PC-9 (cell line): ENCODE data around the gene PKD2L1. TPM values are rescaled to one million over a fixed set of nuclear protein-coding genes. Genes with fewer than 3 reads are reported as not detected.

Experiments used
- BruUV-seq: library from RNA; stranded (reverse); fragments of 400-500 nt; replicated peaks from 2 replicates; lab custom pipeline; 2021; lab: Mats Ljungman, UMichigan
- CTCF ChIA-PET: fragments of 300-600 bp; sonication (Branson Sonifier 250); formaldehyde crosslinking; loops from one replicate; lab custom pipeline; 2022; ENCODE audit warnings: antibody characterized with exemption; lab: Charles Lee
- POLR2A ChIA-PET: fragments of 300-600 bp; sonication (Branson Sonifier 250); formaldehyde crosslinking; loops from one replicate; lab custom pipeline; 2022; ENCODE audit warnings: antibody characterized with exemption; ENCODE audit not compliant: unreplicated experiment; lab: Charles Lee
- DNase-seq, 2 experiments: peaks; one replicate each; pipeline versions ENCODE4 v3.0.0 to v3.0.0-alpha.2; 2015 to 2022; ENCODE audit warnings: mixed read lengths in 1 of 2
- H2AFZ ChIP-seq: fragments of 200-600 bp; sonication (generic); 2 replicates; pipeline ENCODE4 v1.8.1; 2017; ENCODE audit warnings: antibody characterized with exemption
- H3F3A ChIP-seq: fragments of 200-600 bp; sonication (generic); 2 replicates; pipeline ENCODE4 v1.8.1; 2017; ENCODE audit warnings: antibody characterized with exemption, mild to moderate bottlenecking, low read depth; ENCODE audit not compliant: insufficient read depth
- H3K27ac ChIP-seq: fragments of 200-600 bp; sonication (generic); 2 replicates; pipeline ENCODE4 v1.6.1; 2016; ENCODE audit warnings: mixed run types
- H3K27me3 ChIP-seq: fragments of 200-600 bp; sonication (generic); 2 replicates; pipeline ENCODE4 v1.6.1; 2016; ENCODE audit warnings: low read depth, mixed run types; ENCODE audit not compliant: insufficient read depth
- H3K36me3 ChIP-seq: fragments of 200-600 bp; sonication (generic); 2 replicates; pipeline ENCODE4 v1.6.1; 2016; ENCODE audit warnings: low read depth, mixed run types
- H3K4me1 ChIP-seq: fragments of 200-600 bp; sonication (generic); replicated peaks from 2 replicates; pipeline ENCODE4 v1.6.1; 2016; ENCODE audit warnings: mixed run types; ENCODE audit not compliant: insufficient read depth
- H3K4me2 ChIP-seq: fragments of 200-600 bp; sonication (generic); 2 replicates; pipeline ENCODE4 v1.6.1; 2017; ENCODE audit warnings: mixed run types
- H3K4me3 ChIP-seq: fragments of 200-600 bp; sonication (generic); 2 replicates; pipeline ENCODE4 v1.6.1; 2016; ENCODE audit warnings: mixed run types
- H3K79me2 ChIP-seq: fragments of 200-600 bp; sonication (generic); 2 replicates; pipeline ENCODE4 v1.6.1; 2017; ENCODE audit warnings: low read depth, mixed run types
- H3K9me2 ChIP-seq: fragments of 200-600 bp; sonication (generic); 2 replicates; pipeline ENCODE4 v1.8.1; 2017; ENCODE audit warnings: mild to moderate bottlenecking; ENCODE audit not compliant: insufficient read depth
- H3K9me3 ChIP-seq: fragments of 200-600 bp; sonication (generic); 2 replicates; pipeline ENCODE4 v1.8.1; 2016; ENCODE audit warnings: low read depth; ENCODE audit not compliant: insufficient read depth
- H4K20me1 ChIP-seq: fragments of 200-600 bp; sonication (generic); 2 replicates; pipeline ENCODE4 v1.8.1; 2017; ENCODE audit not compliant: insufficient read depth
- CTCF ChIP-seq: fragments of 200-600 bp; sonication (generic); conservative IDR thresholded peaks from 2 replicates; pipeline ENCODE4 v1.6.1; 2017; ENCODE audit warnings: mixed run types, antibody characterized with exemption, mild to moderate bottlenecking, moderate library complexity
- EZH2 ChIP-seq: fragments of 200-600 bp; sonication (generic); IDR thresholded peaks from 2 replicates; pipeline ENCODE4 v1.8.0; 2017; ENCODE audit warnings: antibody characterized with exemption, low read depth
- intact Hi-C: fragments of 100-400 bp; cut with micrococcal nuclease; formaldehyde crosslinking; loops from one replicate; pipeline ENCODE4 v1.10.0; 2022; ENCODE audit not compliant: unreplicated experiment
- total RNA-seq: library from RNA; stranded (reverse); gene quantifications from 2 replicates; pipeline ENCODE4 v1.2.3, GENCODE V29; 2021

The PKD2L1 gene
- total RNA-seq, 1 experiment from 2014 or later, result not detected

- POLR2A ChIA-PET, result no interaction called here
Measured at GRCh38 chr10:100349672-100350071, 19.6 kb upstream of the PKD2L1 start.

GRCh38 chr10:100349087-100349486 lies 19.1 kb upstream of the PKD2L1 start:
- BruUV-seq, result no TSS peak
- ChIA-PET POLR2A (no interaction called here), CTCF (no interaction called here)
- H3K9me3 ChIP-seq, result no peaks in the 10 kb centered on the region
- DNase-seq, result no peak
- H3K4me3 ChIP-seq, result peak overlapping the region; percentile 84
- H3K4me2 ChIP-seq, result peak overlapping the region; percentile 87
- no peak overlapping the region for H2AFZ ChIP-seq
- H3K9me2 ChIP-seq, result no peaks in the 10 kb centered on the region
- H4K20me1 ChIP-seq, result peaks cover 22% of the 10 kb centered on the region
- TF ChIP-seq EZH2, result no peak
- TF ChIP-seq CTCF, result no peak
- H3K36me3 ChIP-seq, result peaks cover 49% of the 10 kb centered on the region
- intact Hi-C loops, result no loop called here
- H3K79me2 ChIP-seq, result peaks cover 67% of the 10 kb centered on the region
- peaks cover 20% of the 10 kb centered on the region; the same call in 1 of the 2 replicates for H3F3A ChIP-seq
- no peak overlapping the region for H3K27ac ChIP-seq
- H3K4me1 ChIP-seq, result peaks cover 49% of the 10 kb centered on the region
- no peaks in the 10 kb centered on the region for H3K27me3 ChIP-seq

More at GRCh38 chr10:100349672-100350071, 19.6 kb upstream of the PKD2L1 start:
- CTCF ChIA-PET, result interaction anchor here (0.5 to 0.6 kb wide), 2 partner anchors 184 to 387 kb away, joined by 3 to 6 read pairs; no protein-coding TSS in a partner anchor
- no peaks in the 10 kb centered on the region for H3K27me3 ChIP-seq
- peaks cover 22% of the 10 kb centered on the region; the same call in 1 of the 2 replicates for H3F3A ChIP-seq
- H2AFZ ChIP-seq, result no peak overlapping the region
- H3K27ac ChIP-seq, result no peak overlapping the region
- peak overlapping the region; percentile 87 for H3K4me2 ChIP-seq
- H3K4me1 ChIP-seq, result peaks cover 49% of the 10 kb centered on the region
- peak overlapping the region; percentile 84 for H3K4me3 ChIP-seq
- no peak for DNase-seq
- H3K36me3 ChIP-seq, result peaks cover 53% of the 10 kb centered on the region
- H4K20me1 ChIP-seq, result peaks cover 22% of the 10 kb centered on the region
- H3K9me2 ChIP-seq, result no peaks in the 10 kb centered on the region
- no TSS peak for BruUV-seq
- intact Hi-C loops, result no loop called here
- no peaks in the 10 kb centered on the region for H3K9me3 ChIP-seq
- H3K79me2 ChIP-seq, result peaks cover 73% of the 10 kb centered on the region
- no peak for TF ChIP-seq EZH2
- TF ChIP-seq CTCF, result no peak

GRCh38 chr10:100348389-100348927 lies 18.4 kb upstream of the PKD2L1 start:
- no peaks in the 10 kb centered on the region for H3K27me3 ChIP-seq
- no TSS peak for BruUV-seq
- peak overlapping the region; percentile 87 for H3K4me2 ChIP-seq
- intact Hi-C loops, result no loop called here
- no peak for TF ChIP-seq EZH2
- TF ChIP-seq CTCF, result no peak
- H3K9me3 ChIP-seq, result no peaks in the 10 kb centered on the region
- no peaks in the 10 kb centered on the region for H3K9me2 ChIP-seq
- peaks cover 22% of the 10 kb centered on the region for H4K20me1 ChIP-seq
- H3K36me3 ChIP-seq, result peaks cover 42% of the 10 kb centered on the region
- DNase-seq, result no peak
- H3K79me2 ChIP-seq, result peaks cover 64% of the 10 kb centered on the region
- peaks cover 49% of the 10 kb centered on the region for H3K4me1 ChIP-seq
- H3F3A ChIP-seq, result peaks cover 17% of the 10 kb centered on the region; the same call in 1 of the 2 replicates
- ChIA-PET POLR2A (no interaction called here), CTCF (interaction anchor here (0.7 kb wide), 1 partner anchor 9 kb away, joined by 3 read pairs; no protein-coding TSS in a partner anchor)
- H2AFZ ChIP-seq, result no peak overlapping the region
- no peak overlapping the region for H3K27ac ChIP-seq
- peak overlapping the region; percentile 84 for H3K4me3 ChIP-seq
